H1 (cell line): Measurements from ENCODE around the gene REM2. TPM values are rescaled to one million over a fixed set of nuclear protein-coding genes. Genes with fewer than 3 reads are reported as not detected.

ENCODE experiments used
- CTCF ChIA-PET: fragments of 300-600 bp; sonication (Branson Sonifier 250); formaldehyde crosslinking; loops from one replicate; lab custom pipeline; 2021; ENCODE audit not compliant: partially characterized antibody; lab: Charles Lee
- POLR2A ChIA-PET: fragments of 300-600 bp; sonication (Branson Sonifier 250); formaldehyde crosslinking; loops from one replicate; lab custom pipeline; 2021; ENCODE audit warnings: inconsistent platforms; ENCODE audit not compliant: partially characterized antibody; lab: Charles Lee
- DNase-seq, 2 experiments: peaks; one replicate each; pipeline versions ENCODE4 v3.0.0 to v3.0.0-alpha.2; 2010 to 2022; ENCODE audit warnings: low spot score in 2 of 2, low read depth in 1 of 2, mixed read lengths in 1 of 2
- FAIRE-seq: peaks from 2 replicates; lab custom pipeline; 2011; peaks lifted over from hg19 to GRCh38; lab: Jason Lieb, UNC
- H2AFZ ChIP-seq: 2 replicates; pipeline ENCODE4 v1.8.1; 2012; ENCODE audit warnings: low read length, inconsistent platforms
- H2AK5ac ChIP-seq: 2 replicates; pipeline ENCODE4 v1.6.1; 2013; ENCODE audit warnings: low read depth, low read length
- H2BK120ac ChIP-seq: replicated peaks from 2 replicates; pipeline ENCODE3; 2013; ENCODE audit warnings: low read depth, low read length, inconsistent platforms
- H2BK12ac ChIP-seq: 2 replicates; pipeline ENCODE4 v1.6.1; 2013; ENCODE audit warnings: low read depth, low read length
- H2BK15ac ChIP-seq: 2 replicates; pipeline ENCODE4 v1.6.1; 2013; ENCODE audit warnings: low read length
- H2BK20ac ChIP-seq: 2 replicates; pipeline ENCODE4 v1.6.1; 2013; ENCODE audit warnings: low read length
- H2BK5ac ChIP-seq: 2 replicates; pipeline ENCODE4 v1.6.1; 2013; ENCODE audit warnings: low read depth, low read length
- H3K14ac ChIP-seq: 2 replicates; pipeline ENCODE4 v1.6.1; 2013; ENCODE audit warnings: inconsistent platforms; ENCODE audit not compliant: insufficient read length
- H3K18ac ChIP-seq: 2 replicates; pipeline ENCODE4 v1.6.1; 2013; ENCODE audit warnings: low read length; ENCODE audit errors: extremely low read depth
- H3K23ac ChIP-seq: 2 replicates; pipeline ENCODE4 v1.6.1; 2013; ENCODE audit warnings: inconsistent platforms; ENCODE audit not compliant: insufficient read length
- H3K23me2 ChIP-seq: 2 replicates; pipeline ENCODE4 v1.6.1; 2013; ENCODE audit warnings: low read depth, low read length
- H3K27ac ChIP-seq: 2 replicates; pipeline ENCODE4 v1.6.1; 2011; ENCODE audit warnings: low read depth, low read length, inconsistent platforms
- H3K27me3 ChIP-seq, 4 experiments: replicated peaks in 1 of 4; 1 replicate in 1 of 4; 2 replicates in 3 of 4; pipeline versions ENCODE4 v1.6.1 to v1.8.1; 2011 to 2013; ENCODE audit warnings: low read length in 3 of 4, mild to moderate bottlenecking in 3 of 4, inconsistent platforms in 2 of 4, mixed read lengths in 2 of 4, moderate library complexity in 1 of 4; ENCODE audit not compliant: control insufficient read depth in 3 of 4, insufficient read depth in 3 of 4; ENCODE audit errors: extremely low read depth in 1 of 4
- H3K36me3 ChIP-seq, 4 experiments: 2 replicates each; pipeline versions ENCODE4 v1.6.1 to v1.8.1; 2011 to 2013; ENCODE audit warnings: mild to moderate bottlenecking in 4 of 4, low read length in 3 of 4, moderate library complexity in 2 of 4, control low read depth in 1 of 4, inconsistent platforms in 1 of 4; ENCODE audit not compliant: insufficient read depth in 4 of 4, control insufficient read depth in 2 of 4
- H3K4ac ChIP-seq: replicated peaks from 2 replicates; pipeline ENCODE3; 2013; ENCODE audit warnings: low read length, low read depth, mixed read lengths, inconsistent platforms; ENCODE audit not compliant: insufficient read length
- H3K4me1 ChIP-seq, 4 experiments: replicated peaks in 1 of 4; 1 replicate in 1 of 4; 2 replicates in 3 of 4; pipeline versions ENCODE4 v1.6.1 to v1.8.1; 2011 to 2013; ENCODE audit warnings: low read length in 3 of 4, inconsistent platforms in 2 of 4, mixed read lengths in 1 of 4; ENCODE audit not compliant: insufficient read depth in 4 of 4, control insufficient read depth in 3 of 4
- H3K4me2 ChIP-seq, 2 experiments: 2 replicates each; pipeline versions ENCODE4 v1.6.1 to v1.8.1; 2011 to 2013; ENCODE audit warnings: low read depth in 2 of 2, low read length in 2 of 2, control low read depth in 1 of 2, inconsistent platforms in 1 of 2, mild to moderate bottlenecking in 1 of 2; ENCODE audit not compliant: insufficient read depth in 1 of 2
- H3K4me3 ChIP-seq, 4 experiments: fragments of 200-600, 300-600 bp in 1 of 4; sonication (generic), shearing (Covaris generic), sonication (Bioruptor Twin) in 1 of 4; 2 replicates each; pipeline versions ENCODE4 v1.5.1 to v1.8.1; 2011 to 2016; ENCODE audit warnings: low read length in 4 of 4, low read depth in 3 of 4, control low read depth in 2 of 4, inconsistent platforms in 2 of 4, mild to moderate bottlenecking in 2 of 4, mixed read lengths in 1 of 4, moderate library complexity in 1 of 4; ENCODE audit not compliant: insufficient read depth in 2 of 4; ENCODE audit errors: extremely low read depth in 1 of 4
- H3K56ac ChIP-seq: replicated peaks from 2 replicates; pipeline ENCODE3; 2013; ENCODE audit warnings: low read depth, mild to moderate bottlenecking, mixed read lengths, low read length, inconsistent platforms; ENCODE audit not compliant: insufficient read length
- H3K79me1 ChIP-seq: 2 replicates; pipeline ENCODE4 v1.6.1; 2013; ENCODE audit warnings: low read depth, low read length, control low read depth
- H3K79me2 ChIP-seq, 2 experiments: 2 replicates each; pipeline versions ENCODE4 v1.6.1 to v1.8.1; 2012 to 2013; ENCODE audit warnings: low read length in 2 of 2, mild to moderate bottlenecking in 2 of 2, inconsistent platforms in 1 of 2; ENCODE audit not compliant: insufficient read depth in 2 of 2, control insufficient read depth in 1 of 2
- H3K9ac ChIP-seq, 4 experiments: replicated peaks in 1 of 4; 1 replicate in 1 of 4; 2 replicates in 3 of 4; pipeline versions ENCODE4 v1.6.1 to v1.8.1; 2011 to 2013; ENCODE audit warnings: low read depth in 3 of 4, low read length in 3 of 4, control low read depth in 2 of 4, mild to moderate bottlenecking in 2 of 4, moderate library complexity in 2 of 4, inconsistent platforms in 1 of 4; ENCODE audit errors: extremely low read depth in 1 of 4
- H3K9me3 ChIP-seq, 2 experiments: 2 replicates each; pipeline versions ENCODE4 v1.6.1 to v1.8.1; 2012 to 2013; ENCODE audit warnings: mild to moderate bottlenecking in 2 of 2, moderate library complexity in 2 of 2, control low read depth in 1 of 2, inconsistent platforms in 1 of 2, low read depth in 1 of 2, low read length in 1 of 2, mixed read lengths in 1 of 2; ENCODE audit not compliant: insufficient read depth in 2 of 2
- H4K20me1 ChIP-seq, 2 experiments: replicated peaks in 1 of 2; 2 replicates each; pipeline versions ENCODE3 to v1.8.1; 2011 to 2013; ENCODE audit warnings: inconsistent platforms in 2 of 2, low read length in 2 of 2, mild to moderate bottlenecking in 1 of 2; ENCODE audit not compliant: insufficient read depth in 2 of 2, control insufficient read depth in 1 of 2
- H4K5ac ChIP-seq: 2 replicates; pipeline ENCODE4 v1.6.1; 2013; ENCODE audit warnings: low read length, low read depth, mixed read lengths, inconsistent platforms; ENCODE audit not compliant: insufficient read length
- H4K8ac ChIP-seq: 2 replicates; pipeline ENCODE4 v1.8.0; 2013; ENCODE audit warnings: mild to moderate bottlenecking, moderate library complexity, low read length, inconsistent platforms; ENCODE audit not compliant: insufficient read depth; ENCODE audit errors: extremely low read depth
- H4K91ac ChIP-seq: replicated peaks from 2 replicates; pipeline ENCODE3; 2013; ENCODE audit warnings: low read length, mixed read lengths, inconsistent platforms; ENCODE audit not compliant: insufficient read length
- CBX5 ChIP-seq: fragments of 300-800, 300-1000 bp; sonication (generic); IDR thresholded peaks from 2 replicates; pipeline ENCODE4 v1.7.1; 2016; ENCODE audit warnings: antibody characterized with exemption, low read length, low read depth
- MAX ChIP-seq: IDR thresholded peaks from 2 replicates; pipeline ENCODE4 v1.6.1; 2012; ENCODE audit warnings: inconsistent platforms
- WGBS, 2 experiments: shearing (Covaris generic) in 1 of 2; methylation state at CpG; one replicate each; pipeline versions ENCODE4 v1.1.6 to v1.1.7; 2013 to 2015; ENCODE audit warnings: low lambda C conversion rate in 2 of 2, mixed read lengths in 2 of 2, inconsistent platforms in 1 of 2, low coverage in 1 of 2, missing lambda C conversion rate in 1 of 2; ENCODE audit not compliant: insufficient replicate concordance in 2 of 2, insufficient coverage in 1 of 2, insufficient read length in 1 of 2; ENCODE audit errors: extremely low coverage in 1 of 2, missing lambda C conversion rate in 1 of 2; 5-methylcytosine and 5-hydroxymethylcytosine counted together
- polyA plus RNA-seq, 7 experiments: library from polyadenylated mRNA; depleted of rRNA in 3 of 7; stranded (reverse) in 5 of 7; unstranded in 2 of 7; fragments of >200 nt in 5 of 7; fragments of 200-250 nt in 2 of 7; gene quantifications; 1 replicate in 5 of 7; 2 replicates in 1 of 7; 4 replicates in 1 of 7; pipeline versions ENCODE4 v1.2.1 to v1.2.3, GENCODE V29; 2011 to 2013; ENCODE audit warnings: missing spikeins in 2 of 7, mixed read lengths in 2 of 7
- total RNA-seq: library from RNA; stranded (reverse); fragmentation: NEBNext Ultra II Directional; extraction: Animal tissue kit (Norgen Biotek cat#: 25700); gene quantifications from 2 replicates; pipeline ENCODE4 v1.2.1, GENCODE V29; 2021
- TF ChIP-seq, protein P1 (sequence below): IDR thresholded peaks from 2 replicates; pipeline ENCODE4 v1.6.1; 2011; ENCODE audit warnings: low read length, improper control_type of control experiment

The REM2 gene
- total and polyA plus RNA-seq, 2 of the 8 experiments (the other 6 are each of a cell fraction or from before 2014, with no cell fraction given), result 1.00 to 1.1 TPM

- TF ChIP-seq, protein P1, sequence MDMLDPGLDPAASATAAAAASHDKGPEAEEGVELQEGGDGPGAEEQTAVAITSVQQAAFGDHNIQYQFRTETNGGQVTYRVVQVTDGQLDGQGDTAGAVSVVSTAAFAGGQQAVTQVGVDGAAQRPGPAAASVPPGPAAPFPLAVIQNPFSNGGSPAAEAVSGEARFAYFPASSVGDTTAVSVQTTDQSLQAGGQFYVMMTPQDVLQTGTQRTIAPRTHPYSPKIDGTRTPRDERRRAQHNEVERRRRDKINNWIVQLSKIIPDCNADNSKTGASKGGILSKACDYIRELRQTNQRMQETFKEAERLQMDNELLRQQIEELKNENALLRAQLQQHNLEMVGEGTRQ, result no peak
- TF ChIP-seq MAX (no peak), CBX5 (no peak)
- Histone ChIP-seq H3K14ac (no peak overlapping the region), H4K8ac (no peak overlapping the region), H3K23ac (no peak overlapping the region), H3K4ac (no peak overlapping the region), H4K91ac (no peak overlapping the region), H3K27ac (no peak overlapping the region), H3K18ac (no peak overlapping the region), H3K27me3 (no peaks in the 10 kb centered on the region), H3K56ac (no peak overlapping the region), H3K9me3 (no peaks in the 10 kb centered on the region), H2BK12ac (no peak overlapping the region), H2BK120ac (no peak overlapping the region), H2BK5ac (no peak overlapping the region), H2BK20ac (no peak overlapping the region), H2BK15ac (no peak overlapping the region), H2AK5ac (no peak overlapping the region), H3K4me1 (no peaks in the 10 kb centered on the region), H2AFZ (no peak overlapping the region), H3K79me2 (peaks cover 2 to 12% of the 10 kb centered on the region in 2 experiments; a peak in 2 of 4 replicates), H3K79me1 (no peaks in the 10 kb centered on the region; the same call in 1 of the 2 replicates), H3K36me3 (peaks cover 18 to 52% (median 33%) of the 10 kb centered on the region in 4 experiments), H4K5ac (no peak overlapping the region), H3K9ac (no peak overlapping the region), H3K4me3 (no peak overlapping the region), H3K23me2 (no peaks in the 10 kb centered on the region), H4K20me1 (peaks cover 0 to 5% of the 10 kb centered on the region in 2 experiments), H3K4me2 (no peak overlapping the region)
- DNase-seq (no peak), FAIRE-seq (no peak)
- CTCF ChIA-PET, result interaction anchor here (0.9 kb wide), 1 partner anchor 64 kb away, joined by 4 read pairs; no protein-coding TSS in a partner anchor
- POLR2A ChIA-PET, result interaction anchor here (1.3 kb wide), 1 partner anchor 10 kb away, joined by 8 read pairs; the partner anchor contains the start of gene RBM23
- 93% methylated on average over 8 of the region's 8 CpGs; no CpG with 5 or more reads in 1 of the 2 experiments for WGBS, 2 experiments
These were observed 25.6 kb downstream of the REM2 start for GRCh38 chr14:22908601-22909000.
